Activated T-helper 1 cell treated with Interleukin-2 at 50 U/mL for 16 hours (primary cell): ENCODE measurements around the gene MAGT1.
A peak's percentile ranks its signal among the peaks of the same experiment; 100 is the strongest.
"Not testable (repeated sequence)": the region's sequence is repeated elsewhere in the genome, so short reads cannot be mapped to it uniquely, and the experiment has no call there.

Experiments used
- DNase-seq: peaks from one replicate; pipeline ENCODE4 v3.0.0-alpha.2; 2020; ENCODE audit warnings: low read depth

MAGT1 gene

DNA sequence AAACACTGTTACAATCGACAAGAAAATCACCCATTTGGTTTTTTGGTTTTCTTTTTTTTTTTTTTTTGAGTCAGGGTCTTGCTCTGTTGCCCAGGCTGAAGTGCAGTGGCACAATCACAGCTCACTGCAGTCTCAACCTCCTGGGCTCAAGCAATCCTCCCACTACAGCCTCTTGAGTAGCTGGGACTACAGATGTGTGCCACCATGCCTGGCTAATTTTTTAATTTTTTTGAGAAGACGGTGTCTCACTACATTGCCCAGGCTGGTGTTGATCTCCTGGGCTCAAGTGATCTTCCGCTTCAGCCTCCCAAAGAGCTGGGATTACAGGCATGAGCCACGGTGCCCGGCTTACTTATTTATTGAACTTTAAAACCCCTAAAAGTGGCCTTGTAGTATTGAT lies 63.7 kb downstream of the MAGT1 start:
- not testable (repeated sequence) for DNase-seq

DNA sequence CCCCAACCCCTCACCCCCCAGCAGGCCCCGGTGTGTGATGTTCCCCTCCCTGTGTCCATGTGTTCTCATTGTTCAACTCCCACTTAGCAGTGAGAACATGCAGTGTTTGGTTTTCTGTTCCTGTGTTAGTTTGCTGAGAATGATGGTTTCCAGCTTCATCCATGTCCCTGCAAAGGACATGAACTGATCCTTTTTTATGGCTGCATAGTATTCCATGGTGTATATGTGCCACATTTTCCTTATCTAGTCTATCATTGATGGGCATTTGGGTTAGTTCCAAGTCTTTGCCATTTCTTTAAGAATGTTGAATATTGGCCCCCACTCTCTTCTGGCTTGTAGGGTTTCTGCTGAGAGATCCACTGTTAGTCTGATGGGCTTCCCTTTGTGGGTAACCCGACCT lies 73.2 kb downstream of the MAGT1 start:
- DNase-seq, result not testable (repeated sequence)

DNA sequence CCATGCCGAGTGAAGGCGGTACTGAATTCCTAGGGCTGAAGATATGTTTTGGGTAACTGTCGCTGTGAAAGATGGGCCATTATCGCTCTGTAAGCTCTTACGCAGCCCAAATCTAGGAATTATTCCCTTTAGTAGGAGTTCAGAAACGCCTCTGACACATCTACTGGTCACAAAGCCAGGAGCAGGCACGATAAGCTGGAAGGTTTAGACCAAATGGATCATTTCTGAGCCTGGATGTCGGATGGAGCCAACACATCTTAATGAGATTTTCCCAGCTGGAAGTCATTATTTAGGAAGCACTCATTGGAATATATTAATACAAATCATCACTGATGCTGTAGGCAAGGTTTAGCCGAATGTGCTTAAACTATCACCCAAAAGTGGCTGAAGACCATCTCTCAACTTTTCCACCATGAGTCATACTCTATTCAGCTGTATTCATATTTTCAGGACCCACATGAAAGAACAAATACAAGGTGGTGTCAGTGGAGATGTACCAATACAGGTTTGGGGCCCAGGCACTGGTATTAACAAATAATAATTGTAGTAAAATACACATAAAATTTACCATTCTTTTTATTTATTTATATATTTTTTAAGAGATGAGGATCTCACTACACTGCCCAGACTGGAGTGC lies 75.0 kb downstream of the MAGT1 start:
- DNase-seq, result no peak

DNA sequence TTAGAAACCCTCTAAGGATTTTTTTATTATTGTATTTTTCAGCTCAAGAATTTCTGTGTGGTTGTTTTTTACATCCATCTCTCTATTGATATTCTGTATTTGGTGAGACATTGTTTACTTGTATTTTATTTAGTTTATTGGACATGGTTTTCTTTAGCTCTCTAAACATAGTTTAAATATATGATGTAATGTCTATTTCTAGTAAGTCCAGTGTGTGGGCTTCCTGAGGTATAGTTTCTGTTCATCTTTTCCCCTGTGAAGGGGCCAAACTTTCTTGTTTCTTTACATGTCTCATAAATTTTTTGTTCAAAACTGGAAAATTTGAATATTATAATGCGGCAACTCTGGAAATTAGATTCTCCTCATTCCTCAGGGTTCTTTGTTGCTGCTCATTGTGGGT lies 81.0 kb downstream of the MAGT1 start:
- DNase-seq, result no peak

DNA sequence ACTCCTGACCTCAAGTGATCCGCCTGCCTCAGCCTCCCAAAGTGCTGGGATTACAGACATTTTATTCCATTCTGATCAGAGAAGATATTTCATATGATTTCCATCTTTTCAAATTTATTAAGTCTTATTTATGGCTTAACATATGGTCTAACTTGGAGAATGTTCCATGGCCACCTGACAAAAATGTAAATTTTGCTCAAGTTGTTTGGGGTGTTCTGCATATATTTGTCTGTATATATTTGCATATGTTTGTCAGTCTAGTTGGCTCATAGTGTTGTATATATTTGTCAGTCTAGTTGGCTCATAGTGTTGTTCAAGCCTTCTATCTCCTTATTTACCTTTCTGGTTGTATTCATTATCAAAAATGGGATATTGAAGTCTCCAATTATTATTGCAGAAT lies 93.0 kb downstream of the MAGT1 start:
- DNase-seq, result no peak

DNA sequence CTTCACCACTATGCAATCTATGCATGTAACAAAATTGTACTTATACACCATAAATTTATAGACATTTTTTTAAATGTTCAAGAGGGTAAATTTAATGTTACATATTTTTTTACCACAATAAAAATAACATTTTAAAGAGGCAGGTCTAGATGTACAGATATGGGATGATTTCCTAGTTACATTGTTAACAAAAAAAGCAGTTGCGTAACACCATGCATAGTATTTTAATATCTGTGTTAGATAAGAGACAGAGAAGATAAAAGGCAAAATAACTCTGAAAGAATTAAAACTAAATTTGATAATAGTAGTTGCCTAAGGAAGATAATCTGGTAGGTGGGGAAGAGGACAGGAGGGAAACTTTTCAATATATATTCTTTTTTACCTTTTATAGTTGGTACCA lies 100.1 kb downstream of the MAGT1 start:
- DNase-seq, result no peak

DNA sequence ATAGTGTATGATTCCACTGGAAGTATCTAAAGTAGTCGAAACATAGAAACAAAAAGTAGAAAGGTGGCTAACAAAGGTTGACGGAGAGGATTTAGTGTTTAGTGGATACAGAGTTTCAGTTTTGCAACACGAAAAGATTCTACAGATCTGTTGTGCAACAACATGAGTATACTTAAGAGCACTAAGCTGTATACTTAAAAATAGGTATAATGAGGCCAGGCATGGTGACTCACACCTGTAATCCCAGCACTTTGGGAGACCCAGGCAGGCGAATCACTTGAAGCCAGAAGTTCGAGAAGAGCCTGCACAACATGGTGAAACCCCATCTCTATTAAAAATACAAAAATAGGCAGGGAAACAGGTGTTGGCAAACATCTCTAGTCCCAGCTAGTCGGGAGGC lies 101.3 kb downstream of the MAGT1 start:
- DNase-seq, result no peak

DNA sequence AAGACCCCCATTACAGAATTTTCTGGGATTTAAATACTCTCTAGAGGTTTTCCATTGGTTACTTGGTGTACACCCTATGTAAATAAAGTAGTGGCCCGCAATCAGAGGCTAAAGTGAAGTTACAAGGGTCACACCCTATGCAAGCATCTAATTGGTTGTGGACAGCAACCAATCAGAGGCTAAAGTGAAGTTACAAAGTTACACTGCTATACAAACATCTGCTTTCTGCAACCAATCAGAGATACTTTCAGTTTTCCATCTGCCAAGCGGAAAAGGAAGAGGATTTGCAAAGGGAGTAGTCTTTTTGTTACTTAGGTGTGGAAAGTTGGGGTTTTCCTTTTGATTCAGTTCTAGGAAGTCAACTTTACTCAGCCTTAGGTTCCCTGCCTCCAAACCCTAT lies 107.2 kb downstream of the MAGT1 start:
- DNase-seq, result no peak

DNA sequence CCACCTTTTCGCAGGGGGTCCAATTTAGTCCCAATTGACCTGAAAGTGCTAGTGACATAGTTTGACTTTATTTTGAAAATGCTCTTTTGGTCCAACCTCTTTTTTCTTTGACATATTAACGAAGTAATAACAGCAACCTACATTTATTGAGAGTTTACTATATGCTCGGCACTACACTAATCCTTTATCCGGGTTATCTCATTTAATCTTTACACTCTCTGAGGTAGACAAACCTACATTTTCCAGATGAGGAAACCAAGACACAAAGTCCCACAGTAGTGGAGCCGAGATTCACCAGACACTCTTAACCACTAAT lies 108.9 kb downstream of the MAGT1 start:
- DNase-seq, result no peak

DNA sequence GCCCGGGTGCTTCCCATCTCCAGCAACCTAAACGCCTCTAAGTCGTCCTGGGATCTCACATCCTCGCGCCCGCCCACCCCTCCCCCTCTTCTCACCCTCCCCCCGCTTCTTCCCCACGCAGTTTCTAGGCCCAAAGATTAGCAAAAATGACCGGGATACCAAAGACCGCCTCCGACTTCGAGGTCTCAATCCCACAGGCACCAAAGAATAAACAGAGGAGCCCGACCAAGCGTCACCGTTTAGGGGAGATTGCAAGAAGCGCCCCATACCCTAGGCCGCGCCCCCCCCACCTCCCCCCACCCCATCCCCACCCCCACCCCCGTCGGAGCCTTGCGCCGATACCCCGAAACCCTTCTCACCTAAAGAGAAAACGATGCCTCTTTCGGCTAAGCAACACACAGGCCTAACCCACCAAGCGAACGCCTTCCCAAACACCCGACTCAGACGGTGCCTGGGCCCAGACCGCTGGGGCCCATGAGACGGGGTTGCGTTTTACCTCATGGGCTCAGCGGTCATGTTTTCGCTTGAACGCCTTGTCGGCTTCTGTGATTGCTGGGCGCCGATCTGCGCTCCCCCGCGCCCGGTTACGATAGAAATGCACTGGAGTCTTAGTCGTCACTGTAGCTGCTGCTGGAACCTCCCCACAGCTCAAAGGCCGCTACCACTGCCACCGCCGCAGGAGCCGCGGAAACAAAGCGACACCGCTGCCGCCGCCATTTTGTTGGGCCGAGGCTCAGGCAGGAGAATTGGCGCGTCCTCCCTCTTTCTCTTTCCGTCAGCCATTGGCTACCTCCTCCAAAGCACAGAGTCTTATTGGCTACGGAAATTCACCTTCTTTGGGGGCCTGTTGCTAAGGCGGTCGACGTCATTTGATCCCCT lies 109.5 kb downstream of the MAGT1 start, which contains the start of gene ATRX:
Gene ATRX, minus strand, starts transcription at position 731 of the 879 bp plus-strand sequence. Its CDS starts 215 bp downstream, at position 516.
- peak; percentile 57 for DNase-seq

DNA sequence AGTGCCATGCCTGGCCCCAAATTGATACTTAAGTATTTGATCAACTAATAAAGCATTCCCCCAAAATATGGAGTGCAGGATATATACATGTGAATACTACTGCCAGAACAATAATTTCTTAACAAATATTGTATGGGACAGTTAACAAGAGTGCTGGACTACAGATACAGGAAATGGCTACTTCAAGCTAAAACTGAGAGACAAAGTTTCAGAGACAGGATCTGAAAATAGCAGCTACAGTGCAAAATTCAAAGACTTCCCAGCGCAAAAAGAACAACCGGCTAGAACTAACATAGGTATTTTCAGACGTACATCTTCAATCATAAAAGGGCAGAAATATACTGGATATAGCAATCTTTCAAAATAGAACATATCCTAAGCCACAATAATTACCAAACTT lies 115.5 kb downstream of the MAGT1 start:
- no peak for DNase-seq

DNA sequence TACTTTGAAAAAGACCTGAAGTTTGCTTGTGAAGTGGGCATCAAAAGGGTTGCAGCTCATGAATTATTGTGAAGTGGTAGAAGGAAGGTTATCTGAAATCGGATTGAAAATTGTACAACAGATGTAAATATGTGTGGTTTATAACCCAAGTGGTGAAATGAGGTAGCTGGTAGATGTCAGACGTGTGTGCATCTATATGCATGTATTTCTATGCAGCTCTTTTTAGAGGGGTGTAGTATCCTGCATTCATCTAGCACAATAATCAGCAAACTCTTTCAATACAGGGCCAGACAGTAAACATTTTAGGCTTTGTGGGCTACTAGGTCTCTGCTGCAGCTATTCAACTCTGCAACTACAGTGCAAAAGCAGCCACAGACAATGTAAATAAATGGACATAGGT lies 118.6 kb downstream of the MAGT1 start:
- no peak for DNase-seq
